HEK293 (cell line): ENCODE measurements around the gene MESD.

Experiments
- CTCF ChIA-PET: fragments of 350-600 bp; formaldehyde crosslinking; extraction: SDS; loops from one replicate; lab custom pipeline; 2021; ENCODE audit warnings: antibody characterized with exemption; lab: Yijun Ruan, JAX
- POLR2A ChIA-PET: fragments of 300-600 bp; formaldehyde crosslinking; extraction: SDS; loops from one replicate; lab custom pipeline; 2020; ENCODE audit warnings: antibody characterized with exemption, inconsistent platforms; lab: Yijun Ruan, JAX
- H3K27ac ChIP-seq: fragments of 200-500 bp; sonication (Bioruptor generic); 2 replicates; pipeline ENCODE4 v1.5.1; 2014; ENCODE audit warnings: low read depth, low read length, control low read depth, inconsistent platforms; ENCODE audit errors: extremely low read depth
- H3K36me3 ChIP-seq, 2 experiments: fragments of 200-500 bp in 1 of 2; sonication (Bioruptor generic) in 1 of 2; 1 replicate in 1 of 2; 2 replicates in 1 of 2; pipeline ENCODE4 v1.5.1; 2014 to 2017; ENCODE audit warnings: inconsistent platforms in 2 of 2, low read length in 2 of 2; ENCODE audit not compliant: control insufficient read depth in 2 of 2, insufficient read depth in 1 of 2
- H3K4me1 ChIP-seq: fragments of 200-500 bp; sonication (Bioruptor generic); 2 replicates; pipeline ENCODE4 v1.5.1; 2014; ENCODE audit warnings: mild to moderate bottlenecking, low read length, inconsistent platforms; ENCODE audit not compliant: control insufficient read depth, insufficient read depth
- H3K4me3 ChIP-seq: 2 replicates; pipeline ENCODE4 v1.5.1; 2011; ENCODE audit warnings: low read depth, mild to moderate bottlenecking, control low read depth, low read length, moderate library complexity
- H3K9me3 ChIP-seq: fragments of 200-500 bp; sonication (Bioruptor generic); 2 replicates; pipeline ENCODE4 v1.5.1; 2014; ENCODE audit warnings: low read depth, low read length, inconsistent platforms; ENCODE audit not compliant: control insufficient read depth, insufficient read depth
- EGR2 ChIP-seq: fragments of 450-650 bp; formaldehyde crosslinking; IDR thresholded peaks from 2 replicates; pipeline ENCODE4 v1.5.1; 2016; ENCODE audit warnings: low read depth, missing biosample characterization, missing genetic modification characterization
- KLF7 ChIP-seq: fragments of 450-650 bp; formaldehyde crosslinking; IDR thresholded peaks from 2 replicates; pipeline ENCODE4 v1.5.1; 2016; ENCODE audit warnings: missing biosample characterization, missing genetic modification characterization, borderline replicate concordance
- WT1 ChIP-seq: fragments of 450-650 bp; formaldehyde crosslinking; IDR thresholded peaks from 2 replicates; pipeline ENCODE4 v1.5.1; 2016; ENCODE audit warnings: missing biosample characterization, missing genetic modification characterization
- YY1 ChIP-seq: fragments of 450-650 bp; formaldehyde crosslinking; IDR thresholded peaks from 2 replicates; pipeline ENCODE4 v1.5.1; 2018; ENCODE audit warnings: missing biosample characterization, missing genetic modification characterization
- YY2 ChIP-seq: fragments of 450-650 bp; formaldehyde crosslinking; IDR thresholded peaks from 2 replicates; pipeline ENCODE4 v1.5.1; 2016; ENCODE audit warnings: missing biosample characterization, missing genetic modification characterization
- ZFHX2 ChIP-seq: fragments of 450-650 bp; formaldehyde crosslinking; conservative IDR thresholded peaks from 2 replicates; pipeline ENCODE4 v1.5.1; 2016; ENCODE audit warnings: missing biosample characterization, missing genetic modification characterization
- ZFP3 ChIP-seq: fragments of 450-650 bp; formaldehyde crosslinking; IDR thresholded peaks from 2 replicates; pipeline ENCODE4 v1.5.1; 2016; ENCODE audit warnings: low read depth, missing biosample characterization, missing genetic modification characterization
- ZNF19 ChIP-seq: fragments of 450-650 bp; formaldehyde crosslinking; IDR thresholded peaks from 2 replicates; pipeline ENCODE4; 2016; ENCODE audit warnings: missing biosample characterization, missing genetic modification characterization, low read depth
- ZNF391 ChIP-seq: fragments of 450-650 bp; formaldehyde crosslinking; IDR thresholded peaks from 2 replicates; pipeline ENCODE4 v1.5.1; 2016; ENCODE audit warnings: low read depth, missing biosample characterization, missing genetic modification characterization, borderline replicate concordance
- ZNF426 ChIP-seq: fragments of 450-650 bp; formaldehyde crosslinking; IDR thresholded peaks from 2 replicates; pipeline ENCODE4 v1.5.1; 2017; ENCODE audit warnings: missing biosample characterization, missing genetic modification characterization, mild to moderate bottlenecking, inconsistent platforms, moderate library complexity
- ZNF510 ChIP-seq: fragments of 450-650 bp; formaldehyde crosslinking; IDR thresholded peaks from 2 replicates; pipeline ENCODE4 v1.5.1; 2018; ENCODE audit warnings: mild to moderate bottlenecking, missing genetic modification characterization, missing biosample characterization; ENCODE audit not compliant: insufficient replicate concordance
- ZNF544 ChIP-seq: fragments of 450-650 bp; formaldehyde crosslinking; IDR thresholded peaks from 2 replicates; pipeline ENCODE4 v1.5.0; 2017; ENCODE audit warnings: missing biosample characterization, missing genetic modification characterization
- ZNF558 ChIP-seq: fragments of 450-650 bp; formaldehyde crosslinking; IDR thresholded peaks from 2 replicates; pipeline ENCODE4 v1.5.1; 2016; ENCODE audit warnings: missing biosample characterization, missing genetic modification characterization
- ZNF560 ChIP-seq: fragments of 450-650 bp; formaldehyde crosslinking; IDR thresholded peaks from 2 replicates; pipeline ENCODE4 v1.5.1; 2017; ENCODE audit warnings: missing biosample characterization, missing genetic modification characterization, borderline replicate concordance
- ZNF600 ChIP-seq: fragments of 450-650 bp; formaldehyde crosslinking; IDR thresholded peaks from 2 replicates; pipeline ENCODE4 v1.5.1; 2016; ENCODE audit warnings: missing biosample characterization, missing genetic modification characterization
- ZNF654 ChIP-seq: fragments of 450-650 bp; formaldehyde crosslinking; IDR thresholded peaks from 2 replicates; pipeline ENCODE4 v1.5.1; 2016; ENCODE audit warnings: low read depth, missing biosample characterization, missing genetic modification characterization
- ZNF660 ChIP-seq: fragments of 450-650 bp; IDR thresholded peaks from 2 replicates; pipeline ENCODE4 v1.5.1; 2018; ENCODE audit warnings: missing biosample characterization, mild to moderate bottlenecking, missing genetic modification characterization
- ZNF670 ChIP-seq: fragments of 450-650 bp; formaldehyde crosslinking; IDR thresholded peaks from 2 replicates; pipeline ENCODE4 v1.5.1; 2016; ENCODE audit warnings: missing biosample characterization, missing genetic modification characterization, low read depth
- ZNF701 ChIP-seq: fragments of 450-650 bp; formaldehyde crosslinking; IDR thresholded peaks from 2 replicates; pipeline ENCODE4 v1.5.1; 2016; ENCODE audit warnings: missing biosample characterization, missing genetic modification characterization
- ZSCAN16 ChIP-seq: fragments of 450-650 bp; formaldehyde crosslinking; IDR thresholded peaks from 2 replicates; pipeline ENCODE4 v1.5.1; 2016; ENCODE audit warnings: missing biosample characterization, missing genetic modification characterization
- TF ChIP-seq, protein P1 (sequence below): fragments of 450-650 bp; formaldehyde crosslinking; IDR thresholded peaks from 2 replicates; pipeline ENCODE4 v1.5.1; 2016; ENCODE audit warnings: missing biosample characterization, missing genetic modification characterization

MESD gene

DNA sequence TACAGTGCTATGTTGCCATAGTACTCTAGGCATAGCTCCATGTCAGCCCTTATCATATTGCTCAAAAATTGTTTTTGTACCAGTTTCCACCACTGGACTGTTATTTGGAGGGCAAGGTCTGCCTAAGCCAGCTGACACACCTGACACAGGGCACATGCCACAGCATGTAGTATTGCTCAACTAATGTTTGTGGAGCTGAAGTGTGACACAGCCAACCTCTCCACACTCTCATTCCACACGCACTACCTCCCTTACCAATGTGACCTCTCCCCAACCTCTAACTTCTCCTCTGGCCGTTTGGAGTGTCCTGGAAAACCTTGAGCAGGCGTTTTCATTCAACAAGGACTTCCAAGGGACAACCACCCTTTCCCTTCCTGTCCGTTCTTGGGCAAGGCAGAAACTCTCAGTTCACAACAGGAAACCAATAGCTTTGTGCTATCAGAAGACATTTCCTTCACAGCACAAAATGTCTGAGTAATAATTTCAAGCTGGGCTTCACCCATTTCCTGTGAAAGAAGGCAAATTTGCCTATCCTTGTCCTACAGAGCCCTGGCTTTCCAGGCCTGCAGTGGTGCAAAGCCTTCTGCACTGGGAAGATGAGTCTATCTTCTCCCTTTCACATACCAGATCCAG lies 49.5 kb upstream of the MESD start:
- Histone ChIP-seq H3K36me3 (no peaks in the 10 kb centered on the region), H3K27ac (no peak overlapping the region), H3K9me3 (no peaks in the 10 kb centered on the region), H3K4me3 (no peak overlapping the region), H3K4me1 (no peaks in the 10 kb centered on the region)
- POLR2A ChIA-PET = interaction anchor here (0.5 kb wide), 1 partner anchor 1007 kb away, joined by 4 read pairs; the partner anchor contains the start of gene MEX3B
- no peak for TF ChIP-seq ZNF391 (tag by site-specific recombination)
- TF ChIP-seq ZNF701 (tag by site-specific recombination) = no peak
- no peak for TF ChIP-seq YY2
- no peak for TF ChIP-seq ZNF600 (tag by site-specific recombination)
- no peak for TF ChIP-seq EGR2 (tag by site-specific recombination)
- no peak for TF ChIP-seq ZNF558
- no peak for TF ChIP-seq ZNF654
- TF ChIP-seq ZNF544 (tag by site-specific recombination) = no peak
- no peak for TF ChIP-seq ZNF19
- TF ChIP-seq ZNF510 (tag by site-specific recombination) = no peak
- no peak for TF ChIP-seq YY1 (tag by site-specific recombination)
- TF ChIP-seq WT1 (tag by site-specific recombination) = no peak
- TF ChIP-seq ZSCAN16 (tag by site-specific recombination) = no peak
- TF ChIP-seq ZNF660 (tag by site-specific recombination) = no peak
- no peak for TF ChIP-seq ZNF426 (tag by site-specific recombination)
- TF ChIP-seq KLF7 (tag by site-specific recombination) = no peak
- TF ChIP-seq ZFHX2 (tag by site-specific recombination) = no peak
- TF ChIP-seq ZFP3 (tag by site-specific recombination) = no peak
- CTCF ChIA-PET = interaction anchor here (0.6 to 0.7 kb wide), 3 partner anchors 21 to 60 kb away, joined by 3 to 4 read pairs (median 3); no protein-coding TSS in a partner anchor

DNA sequence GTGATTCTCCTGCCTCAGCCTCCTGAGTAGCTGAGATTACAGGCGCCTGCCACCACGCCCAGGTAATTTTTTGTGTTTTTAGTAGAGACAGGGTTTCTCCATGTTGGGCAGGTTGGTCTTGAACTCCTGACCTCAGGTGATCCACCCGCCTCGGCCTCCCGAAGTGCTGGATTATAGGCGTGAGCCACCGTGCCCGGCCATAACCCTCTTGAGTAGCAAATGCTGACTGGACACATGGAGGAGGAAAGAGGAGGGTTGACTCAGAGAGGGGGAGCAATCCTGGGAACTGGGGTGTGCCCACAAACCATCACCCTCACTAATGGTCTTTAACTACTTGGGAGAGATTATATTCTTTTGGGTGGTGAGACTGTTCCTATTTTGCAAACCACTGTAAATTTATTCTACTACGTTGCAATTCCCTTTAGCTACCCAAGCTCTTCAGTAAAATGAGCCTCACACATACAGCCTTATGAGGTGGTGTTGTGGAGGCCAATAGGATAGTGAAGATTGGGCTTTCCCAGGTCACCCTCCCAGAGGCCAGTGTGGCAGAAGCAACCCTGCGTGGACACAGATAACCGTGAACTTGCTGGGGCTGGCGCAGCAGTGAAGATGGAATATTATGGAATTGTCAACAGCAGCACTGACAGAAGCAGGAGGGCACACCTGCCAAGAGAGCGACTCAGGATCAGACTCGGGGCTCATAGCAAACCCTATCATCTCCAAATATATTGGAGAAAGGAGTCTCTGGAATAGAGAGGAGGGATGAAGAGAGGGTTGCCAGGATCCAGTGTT lies 48.5 kb upstream of the MESD start:
- Histone ChIP-seq H3K9me3 (no peaks in the 10 kb centered on the region), H3K27ac (no peak overlapping the region), H3K4me3 (no peak overlapping the region), H3K36me3 (no peaks in the 10 kb centered on the region), H3K4me1 (no peaks in the 10 kb centered on the region)
- POLR2A ChIA-PET = no interaction called here
- CTCF ChIA-PET = interaction anchor here (0.6 kb wide), 2 partner anchors 20 to 36 kb away, joined by 3 to 4 read pairs; no protein-coding TSS in a partner anchor
- TF ChIP-seq, protein P1, sequence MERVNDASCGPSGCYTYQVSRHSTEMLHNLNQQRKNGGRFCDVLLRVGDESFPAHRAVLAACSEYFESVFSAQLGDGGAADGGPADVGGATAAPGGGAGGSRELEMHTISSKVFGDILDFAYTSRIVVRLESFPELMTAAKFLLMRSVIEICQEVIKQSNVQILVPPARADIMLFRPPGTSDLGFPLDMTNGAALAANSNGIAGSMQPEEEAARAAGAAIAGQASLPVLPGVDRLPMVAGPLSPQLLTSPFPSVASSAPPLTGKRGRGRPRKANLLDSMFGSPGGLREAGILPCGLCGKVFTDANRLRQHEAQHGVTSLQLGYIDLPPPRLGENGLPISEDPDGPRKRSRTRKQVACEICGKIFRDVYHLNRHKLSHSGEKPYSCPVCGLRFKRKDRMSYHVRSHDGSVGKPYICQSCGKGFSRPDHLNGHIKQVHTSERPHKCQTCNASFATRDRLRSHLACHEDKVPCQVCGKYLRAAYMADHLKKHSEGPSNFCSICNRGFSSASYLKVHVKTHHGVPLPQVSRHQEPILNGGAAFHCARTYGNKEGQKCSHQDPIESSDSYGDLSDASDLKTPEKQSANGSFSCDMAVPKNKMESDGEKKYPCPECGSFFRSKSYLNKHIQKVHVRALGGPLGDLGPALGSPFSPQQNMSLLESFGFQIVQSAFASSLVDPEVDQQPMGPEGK = no peak
- no peak for TF ChIP-seq ZNF560 (tag by site-specific recombination)
- no peak for TF ChIP-seq ZNF670 (tag by site-specific recombination)
